Stimulated activated CD4-positive, alpha-beta T cell treated with anti-CD3 and anti-CD28 coated beads, Interleukin-4, amount 100 ng/mL, for 24 hours (primary cell): ENCODE measurements around the gene AHCYL2.
A peak's percentile ranks its signal among the peaks of the same experiment; 100 is the strongest.
"Not testable (repeated sequence)": the region's sequence is repeated elsewhere in the genome, so short reads cannot be mapped to it uniquely, and the experiment has no call there.

ENCODE experiments used
- DNase-seq: peaks from one replicate; pipeline ENCODE4 v3.0.0-alpha.2; 2020

The AHCYL2 gene

GRCh38 chr7:129388333-129389098 lies 163.7 kb downstream of the AHCYL2 start:
- no peak for DNase-seq

- no peak for DNase-seq
Measured at GRCh38 chr7:129389829-129390228, 165.0 kb downstream of the AHCYL2 start.

- no peak for DNase-seq
Measured at GRCh38 chr7:129390314-129390713, 165.5 kb downstream of the AHCYL2 start.

GRCh38 chr7:129391546-129392171 lies 166.8 kb downstream of the AHCYL2 start:
- no peak for DNase-seq

GRCh38 chr7:129393255-129393654 lies 168.4 kb downstream of the AHCYL2 start:
- DNase-seq = no peak

- no peak for DNase-seq
Measured at GRCh38 chr7:129394101-129394500, 169.3 kb downstream of the AHCYL2 start.

GRCh38 chr7:129394982-129395914 lies 170.4 kb downstream of the AHCYL2 start:
- no peak for DNase-seq

GRCh38 chr7:129401228-129401966 lies 176.6 kb downstream of the AHCYL2 start:
- DNase-seq = no peak

GRCh38 chr7:129401967-129402860 lies 177.4 kb downstream of the AHCYL2 start:
- peak; percentile 22 for DNase-seq

GRCh38 chr7:129405527-129405926 lies 180.7 kb downstream of the AHCYL2 start:
- DNase-seq = no peak

- not testable (repeated sequence) for DNase-seq
Measured at GRCh38 chr7:129410238-129410637, 185.4 kb downstream of the AHCYL2 start.

- no peak for DNase-seq
Measured at GRCh38 chr7:129412501-129412900, 187.7 kb downstream of the AHCYL2 start.

GRCh38 chr7:129417073-129417472 lies 192.2 kb downstream of the AHCYL2 start:
- no peak for DNase-seq

GRCh38 chr7:129421717-129422250 lies 197.0 kb downstream of the AHCYL2 start:
- DNase-seq = no peak

GRCh38 chr7:129422727-129423126 lies 197.9 kb downstream of the AHCYL2 start:
- no peak for DNase-seq

- DNase-seq = no peak
Measured at GRCh38 chr7:129423700-129424410, 199.0 kb downstream of the AHCYL2 start.

GRCh38 chr7:129426482-129426881 lies 201.7 kb downstream of the AHCYL2 start:
- no peak for DNase-seq

- no peak for DNase-seq
Measured at GRCh38 chr7:129427526-129428045, 202.8 kb downstream of the AHCYL2 start.

GRCh38 chr7:129431911-129432643 lies 207.2 kb downstream of the AHCYL2 start:
- no peak for DNase-seq
